ENCODE measurements around the gene PLXNB1.

The PLXNB1 gene

GRCh38 chr3:48432411-48433371 lies 2.8 kb upstream of the PLXNB1 start:
- DNase-seq (ENCODE audit: low spot score): peak; percentile 47

- DNase-seq (ENCODE audit: low spot score): no peak
Observed at GRCh38 chr3:48431224-48432029, 1.5 kb upstream of the PLXNB1 start.

GRCh38 chr3:48430708-48431101 lies 819 bp upstream of the PLXNB1 start:
- DNase-seq (ENCODE audit: low spot score): no peak

GRCh38 chr3:48429317-48429959 lies 448 bp downstream of the PLXNB1 start:
- peak; percentile 91 for DNase-seq (ENCODE audit: low spot score)

- DNase-seq (ENCODE audit: low spot score): peak; percentile 79
Observed at GRCh38 chr3:48428572-48429316, 1.1 kb downstream of the PLXNB1 start.

GRCh38 chr3:48428088-48428571 lies 1.8 kb downstream of the PLXNB1 start:
- DNase-seq (ENCODE audit: low spot score): no peak

GRCh38 chr3:48427630-48427962 lies 2.3 kb downstream of the PLXNB1 start:
- no peak for DNase-seq (ENCODE audit: low spot score)

GRCh38 chr3:48426944-48427629 lies 2.8 kb downstream of the PLXNB1 start:
- no peak for DNase-seq (ENCODE audit: low spot score)

GRCh38 chr3:48426401-48426909 lies 3.4 kb downstream of the PLXNB1 start:
- no peak for DNase-seq (ENCODE audit: low spot score)

GRCh38 chr3:48425281-48425812 lies 4.5 kb downstream of the PLXNB1 start:
- no peak for DNase-seq (ENCODE audit: low spot score)

- DNase-seq (ENCODE audit: low spot score): no peak
Observed at GRCh38 chr3:48423883-48424695, 5.8 kb downstream of the PLXNB1 start.

- no peak for DNase-seq (ENCODE audit: low spot score)
Observed at GRCh38 chr3:48423241-48423882, 6.5 kb downstream of the PLXNB1 start.

GRCh38 chr3:48422681-48423080 lies 7.2 kb downstream of the PLXNB1 start:
- no peak for DNase-seq (ENCODE audit: low spot score)

- no peak for DNase-seq (ENCODE audit: low spot score)
Observed at GRCh38 chr3:48422272-48422671, 7.6 kb downstream of the PLXNB1 start.

GRCh38 chr3:48420561-48420960 lies 9.3 kb downstream of the PLXNB1 start:
- no peak for DNase-seq (ENCODE audit: low spot score)

GRCh38 chr3:48419597-48419996 lies 10.3 kb downstream of the PLXNB1 start:
- DNase-seq (ENCODE audit: low spot score): no peak

- DNase-seq (ENCODE audit: low spot score): no peak
Observed at GRCh38 chr3:48419149-48419548, 10.7 kb downstream of the PLXNB1 start.

- DNase-seq (ENCODE audit: low spot score): no peak
Observed at GRCh38 chr3:48418651-48419050, 11.2 kb downstream of the PLXNB1 start.

- DNase-seq (ENCODE audit: low spot score): no peak
Observed at GRCh38 chr3:48418140-48418539, 11.7 kb downstream of the PLXNB1 start.
